GM12878 (cell line): ENCODE results near the gene NEK7. TPM values are rescaled to one million over a fixed set of nuclear protein-coding genes. Genes with fewer than 3 reads are reported as not detected.

Source experiments
- ATAC-seq: fragments of 200-7000 bp; cut with Tn5 transposase; 3 replicates; pipeline ENCODE4 v1.9.1; 2020; ENCODE audit warnings: mild to moderate bottlenecking, moderate library complexity
- BruUV-seq: library from RNA; stranded (reverse); fragments of 400-500 nt; replicated peaks from 2 replicates; lab custom pipeline; 2021; lab: Mats Ljungman, UMichigan
- CTCF ChIA-PET: fragments of 300-600 bp; sonication (Branson Sonifier 250); formaldehyde crosslinking; extraction: SDS; loops from one replicate; lab custom pipeline; 2021; ENCODE audit warnings: inconsistent platforms; lab: Yijun Ruan, JAX
- POLR2A ChIA-PET: fragments of 350-600 bp; formaldehyde crosslinking; extraction: SDS; loops from one replicate; lab custom pipeline; 2021; ENCODE audit warnings: inconsistent platforms; lab: Charles Lee
- RAD21 ChIA-PET: fragments of 300-600 bp; sonication (Branson Sonifier 250); formaldehyde crosslinking; loops from one replicate; lab custom pipeline; 2023; ENCODE audit warnings: antibody characterized with exemption; ENCODE audit not compliant: unreplicated experiment; lab: Charles Lee
- SMC1A ChIA-PET: fragments of 300-600 bp; sonication (Branson Sonifier 250); formaldehyde crosslinking; loops from one replicate; lab custom pipeline; 2023; ENCODE audit not compliant: unreplicated experiment, uncharacterized antibody; lab: Charles Lee
- DNase-seq: peaks from one replicate; pipeline ENCODE4 v3.0.0-alpha.2; 2011; ENCODE audit warnings: low read depth, low spot score
- FAIRE-seq: peaks from 3 replicates; lab custom pipeline; 2011; peaks lifted over from hg19 to GRCh38; lab: Jason Lieb, UNC
- H2AFZ ChIP-seq: 2 replicates; pipeline ENCODE4 v1.6.0; 2011; ENCODE audit warnings: low read depth, low read length, control low read depth; ENCODE audit not compliant: control insufficient read depth
- H3K27ac ChIP-seq: 2 replicates; pipeline ENCODE4 v1.5.1; 2011; ENCODE audit warnings: control low read depth; ENCODE audit not compliant: control insufficient read depth, insufficient read depth
- H3K27me3 ChIP-seq, 2 experiments: replicated peaks in 1 of 2; 2 replicates each; pipeline versions ENCODE4 v1.6.0 to v1.6.1; 2011; ENCODE audit warnings: low read length in 1 of 2; ENCODE audit not compliant: control insufficient read depth in 2 of 2, insufficient read depth in 2 of 2
- H3K36me3 ChIP-seq, 2 experiments: 2 replicates each; pipeline ENCODE4 v1.5.1; 2011; ENCODE audit warnings: low read length in 1 of 2; ENCODE audit not compliant: control insufficient read depth in 2 of 2, insufficient read depth in 2 of 2
- H3K4me1 ChIP-seq: 2 replicates; pipeline ENCODE4 v1.6.1; 2011; ENCODE audit warnings: mild to moderate bottlenecking, low read length, moderate library complexity, mixed read lengths; ENCODE audit not compliant: control insufficient read depth, insufficient read depth
- H3K4me2 ChIP-seq: 2 replicates; pipeline ENCODE4 v1.6.0; 2011; ENCODE audit warnings: control low read depth; ENCODE audit not compliant: control insufficient read depth, insufficient read depth
- H3K4me3 ChIP-seq: fragments of 200-600 bp; sonication (generic); 2 replicates; pipeline ENCODE4 v1.5.1; 2016
- H3K79me2 ChIP-seq: 2 replicates; pipeline ENCODE4 v1.6.0; 2011; ENCODE audit warnings: low read length; ENCODE audit not compliant: control insufficient read depth, insufficient read depth
- H3K9ac ChIP-seq: 2 replicates; pipeline ENCODE4 v1.8.0; 2011; ENCODE audit warnings: low read length, control low read depth, mixed read lengths; ENCODE audit not compliant: control insufficient read depth, insufficient read depth
- H3K9me3 ChIP-seq: replicated peaks from 3 replicates; pipeline ENCODE4 v1.5.1; 2011; ENCODE audit warnings: mild to moderate bottlenecking, low read length; ENCODE audit not compliant: control insufficient read depth, insufficient read depth
- H4K20me1 ChIP-seq: 2 replicates; pipeline ENCODE4 v1.6.0; 2011; ENCODE audit not compliant: control insufficient read depth, insufficient read depth
- BHLHE40 ChIP-seq, 2 experiments: fragments of 450-650 bp in 1 of 2; IDR thresholded peaks; 2 replicates each; pipeline ENCODE4 v1.6.1; 2011 to 2017; ENCODE audit warnings: low read depth in 2 of 2, borderline replicate concordance in 1 of 2, improper control_type of control experiment in 1 of 2, low read length in 1 of 2, mild to moderate bottlenecking in 1 of 2
- CHD1 ChIP-seq: IDR thresholded peaks from 2 replicates; pipeline ENCODE4 v1.6.1; 2012; ENCODE audit warnings: low read depth, low read length, improper control_type of control experiment
- ESRRA ChIP-seq: IDR thresholded peaks from 2 replicates; pipeline ENCODE4 v1.6.1; 2012; ENCODE audit warnings: mild to moderate bottlenecking, low read length, improper control_type of control experiment
- GATAD2B ChIP-seq: fragments of 450-650 bp; conservative IDR thresholded peaks from 2 replicates; pipeline ENCODE4 v1.6.1; 2017; ENCODE audit warnings: low read depth, mild to moderate bottlenecking, moderate library complexity
- PML ChIP-seq: IDR thresholded peaks from 2 replicates; pipeline ENCODE4 v1.6.1; 2012; ENCODE audit warnings: low read length, inconsistent platforms
- RELA ChIP-seq: fragments of 450-650 bp; IDR thresholded peaks from 2 replicates; pipeline ENCODE4 v1.8.0; 2014; ENCODE audit warnings: borderline replicate concordance; ENCODE audit not compliant: partially characterized antibody
- in situ Hi-C: fragments of 300-500 bp; cut with MboI; formaldehyde crosslinking; loops from 9 replicates; pipeline ENCODE4 v1.14.3; 2018; ENCODE audit warnings: mixed read lengths
- intact Hi-C: fragments of 100-400 bp; cut with micrococcal nuclease; formaldehyde crosslinking; loops from one replicate; pipeline ENCODE4 v1.14.2; 2022; ENCODE audit not compliant: unreplicated experiment
- polyA plus RNA-seq, 11 experiments: library from polyadenylated mRNA; depleted of rRNA in 4 of 11; unstranded in 6 of 11; stranded (reverse) in 5 of 11; fragments of >200 nt; fragmentation: Nextera tagmentation in 4 of 11; fragmentation: Illumina TruSeq in 1 of 11; extraction: Ambion mirVana in 4 of 11; extraction: Trizol in 1 of 11; gene quantifications; 1 replicate in 1 of 11; 2 replicates in 10 of 11; pipeline versions ENCODE4 v1.2.1 to v1.2.3, GENCODE V29; 2011 to 2016; ENCODE audit warnings: inconsistent platforms in 2 of 11, missing spikeins in 2 of 11, low read depth in 1 of 11
- total RNA-seq, 4 experiments: library from RNA; depleted of rRNA in 3 of 4; stranded (reverse); fragments of >200 nt in 3 of 4; fragmentation: Illumina TruSeq in 1 of 4; extraction: Trizol in 1 of 4; gene quantifications; 2 replicates each; pipeline versions ENCODE4 v1.2.1 to v1.2.3, GENCODE V29; 2013 to 2021
- TF ChIP-seq, protein P1 (sequence below): fragments of 450-650 bp; IDR thresholded peaks from 2 replicates; pipeline ENCODE4 v1.6.1; 2014; ENCODE audit warnings: mild to moderate bottlenecking
- TF ChIP-seq, protein P2 (sequence below): IDR thresholded peaks from 2 replicates; pipeline ENCODE4 v1.6.1; 2011; ENCODE audit warnings: low read depth, mild to moderate bottlenecking, low read length, moderate library complexity, borderline replicate concordance; ENCODE audit errors: extremely low read depth

The NEK7 gene
- total and polyA plus RNA-seq, 10 of the 15 experiments (the other 5 are each of a cell fraction or from before 2014, with no cell fraction given), result 9.4 to 77.7 (median 24.0) TPM

DNA sequence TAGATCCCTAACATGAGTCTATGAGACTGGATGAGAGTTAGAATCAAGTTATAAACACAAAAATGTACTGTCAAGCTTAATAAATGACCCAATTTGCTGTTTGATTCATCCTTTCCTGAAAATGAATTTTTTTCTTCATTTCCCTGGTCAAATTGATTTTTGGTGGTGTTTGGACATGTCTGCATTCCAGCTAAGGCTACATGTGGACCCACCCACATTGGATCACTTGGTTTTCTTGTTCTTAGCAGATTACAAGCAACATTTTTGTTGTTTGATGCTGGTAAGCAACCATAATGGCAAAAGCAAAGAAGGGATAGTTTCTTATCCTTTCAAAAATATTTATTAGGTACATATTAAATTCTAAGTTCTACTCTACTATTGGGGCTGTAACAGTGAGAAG, 181.1 kb downstream of the NEK7 start:
- Histone ChIP-seq H4K20me1 (no peaks in the 10 kb centered on the region), H3K79me2 (no peaks in the 10 kb centered on the region), H3K27me3 (no peaks in the 10 kb centered on the region), H2AFZ (no peak overlapping the region), H3K27ac (no peak overlapping the region), H3K4me2 (no peak overlapping the region), H3K4me1 (no peaks in the 10 kb centered on the region), H3K4me3 (no peak overlapping the region), H3K36me3 (no peaks in the 10 kb centered on the region), H3K9ac (no peak overlapping the region), H3K9me3 (no peaks in the 10 kb centered on the region)
- FAIRE-seq (no peak), DNase-seq (no peak), ATAC-seq (no peak)
- RAD21 ChIA-PET, result no interaction called here
- CTCF ChIA-PET, result interaction anchor here (1.9 kb wide), 1 partner anchor 16 kb away, joined by 4 read pairs; no protein-coding TSS in a partner anchor
- POLR2A ChIA-PET, result no interaction called here
- SMC1A ChIA-PET, result interaction anchor here (1.0 to 1.4 kb wide), 2 partner anchors 16 to 38 kb away, joined by 3 read pairs; no protein-coding TSS in a partner anchor
- in situ Hi-C loops (no loop called here), intact Hi-C loops (no loop called here)
- no TSS peak for BruUV-seq
- no peak for TF ChIP-seq PML
- TF ChIP-seq, protein P1, sequence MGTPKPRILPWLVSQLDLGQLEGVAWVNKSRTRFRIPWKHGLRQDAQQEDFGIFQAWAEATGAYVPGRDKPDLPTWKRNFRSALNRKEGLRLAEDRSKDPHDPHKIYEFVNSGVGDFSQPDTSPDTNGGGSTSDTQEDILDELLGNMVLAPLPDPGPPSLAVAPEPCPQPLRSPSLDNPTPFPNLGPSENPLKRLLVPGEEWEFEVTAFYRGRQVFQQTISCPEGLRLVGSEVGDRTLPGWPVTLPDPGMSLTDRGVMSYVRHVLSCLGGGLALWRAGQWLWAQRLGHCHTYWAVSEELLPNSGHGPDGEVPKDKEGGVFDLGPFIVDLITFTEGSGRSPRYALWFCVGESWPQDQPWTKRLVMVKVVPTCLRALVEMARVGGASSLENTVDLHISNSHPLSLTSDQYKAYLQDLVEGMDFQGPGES, result no peak
- no peak for TF ChIP-seq GATAD2B
- TF ChIP-seq, protein P2, sequence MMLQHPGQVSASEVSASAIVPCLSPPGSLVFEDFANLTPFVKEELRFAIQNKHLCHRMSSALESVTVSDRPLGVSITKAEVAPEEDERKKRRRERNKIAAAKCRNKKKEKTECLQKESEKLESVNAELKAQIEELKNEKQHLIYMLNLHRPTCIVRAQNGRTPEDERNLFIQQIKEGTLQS, result no peak
- no peak for TF ChIP-seq CHD1
- TF ChIP-seq ESRRA, result no peak
- no peak for TF ChIP-seq RELA
- TF ChIP-seq BHLHE40 (IDR thresholded peaks at IDR 0.05; ENCODE audit: borderline replicate concordance in 1 of 2, low read depth in 2 of 2, low read length in 1 of 2), result no peak
